NOMO-1 treated with dmso at 0.1 percent for 144 hours (cell line): ENCODE data around the gene ZBTB20.
A peak's percentile ranks its signal among the peaks of the same experiment; 100 is the strongest.
"Not testable (repeated sequence)": the region's sequence is repeated elsewhere in the genome, so short reads cannot be mapped to it uniquely, and the experiment has no call there.

Experiments
- DNase-seq: peaks from one replicate; lab custom pipeline; 2025; ENCODE audit not compliant: unreplicated experiment; lab: John Stamatoyannopoulos, UW

The ZBTB20 gene

GRCh38 chr3:115146418-115147328 lies at the start of gene ZBTB20:
Gene ZBTB20 (minus strand): TSS chr3:115147288.
- DNase-seq = peak; percentile 14

- no peak for DNase-seq
These were observed 47.4 kb upstream of the ZBTB20 start for GRCh38 chr3:115194476-115194875.

DNA sequence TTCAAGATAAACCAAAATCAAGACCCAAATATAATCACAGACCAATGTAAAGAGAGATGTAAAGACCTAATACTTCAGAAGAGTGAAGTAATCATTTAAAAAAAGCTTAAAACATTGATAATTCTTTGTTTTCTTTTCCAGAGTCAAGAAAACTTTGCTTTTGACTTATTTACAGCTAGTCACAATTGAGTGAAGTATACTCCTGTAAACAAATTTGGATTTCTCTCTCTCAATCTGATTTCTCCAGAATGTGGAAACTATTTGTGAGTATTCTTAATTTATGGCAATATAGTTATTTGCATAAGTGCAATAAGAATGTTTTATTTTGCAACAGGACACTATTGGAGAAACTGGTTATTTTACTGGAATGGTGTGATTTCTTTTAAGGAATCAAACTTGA lies 43.7 kb upstream of the ZBTB20 start:
- no peak for DNase-seq

GRCh38 chr3:115187149-115187757 lies 40.2 kb upstream of the ZBTB20 start:
- peak; percentile 11 for DNase-seq

DNA sequence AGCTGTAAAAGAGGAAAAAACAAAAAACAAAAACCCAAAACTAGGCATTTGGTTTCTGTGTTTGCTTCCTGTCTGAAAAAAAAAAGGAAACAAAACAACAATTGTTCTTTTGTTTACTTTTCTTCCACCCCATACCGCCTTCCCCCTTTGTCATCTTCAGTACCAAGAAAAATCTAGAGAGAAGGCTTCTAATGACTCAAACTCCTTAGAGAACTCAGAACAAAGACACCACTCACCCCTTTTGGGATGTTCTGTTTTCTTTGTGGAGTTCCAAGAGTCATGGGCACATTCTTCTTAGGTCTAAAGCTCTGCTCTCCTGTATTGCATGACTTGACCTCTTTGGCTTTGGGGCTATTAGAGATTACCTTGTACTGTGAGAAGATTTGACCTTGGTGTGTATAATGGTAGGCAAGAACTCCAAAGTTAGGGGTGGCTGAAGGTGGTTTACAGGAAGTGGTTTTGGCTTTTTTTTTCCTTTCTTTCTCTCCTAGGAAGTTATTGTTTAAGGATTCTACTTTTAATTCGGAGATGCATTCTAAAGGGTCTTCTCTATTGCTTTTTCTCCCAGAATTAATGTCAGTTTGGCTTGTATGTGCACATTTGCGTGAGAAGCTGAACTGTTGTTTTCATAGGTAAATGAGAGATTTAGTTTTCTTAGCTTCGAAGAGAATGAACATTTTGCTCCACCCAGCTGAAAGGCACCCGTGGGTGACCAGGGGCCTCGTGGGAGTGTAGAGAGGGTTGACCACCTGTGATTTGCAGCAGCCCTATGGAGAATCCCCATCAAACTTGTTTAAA lies 39.5 kb upstream of the ZBTB20 start:
- no peak for DNase-seq

DNA sequence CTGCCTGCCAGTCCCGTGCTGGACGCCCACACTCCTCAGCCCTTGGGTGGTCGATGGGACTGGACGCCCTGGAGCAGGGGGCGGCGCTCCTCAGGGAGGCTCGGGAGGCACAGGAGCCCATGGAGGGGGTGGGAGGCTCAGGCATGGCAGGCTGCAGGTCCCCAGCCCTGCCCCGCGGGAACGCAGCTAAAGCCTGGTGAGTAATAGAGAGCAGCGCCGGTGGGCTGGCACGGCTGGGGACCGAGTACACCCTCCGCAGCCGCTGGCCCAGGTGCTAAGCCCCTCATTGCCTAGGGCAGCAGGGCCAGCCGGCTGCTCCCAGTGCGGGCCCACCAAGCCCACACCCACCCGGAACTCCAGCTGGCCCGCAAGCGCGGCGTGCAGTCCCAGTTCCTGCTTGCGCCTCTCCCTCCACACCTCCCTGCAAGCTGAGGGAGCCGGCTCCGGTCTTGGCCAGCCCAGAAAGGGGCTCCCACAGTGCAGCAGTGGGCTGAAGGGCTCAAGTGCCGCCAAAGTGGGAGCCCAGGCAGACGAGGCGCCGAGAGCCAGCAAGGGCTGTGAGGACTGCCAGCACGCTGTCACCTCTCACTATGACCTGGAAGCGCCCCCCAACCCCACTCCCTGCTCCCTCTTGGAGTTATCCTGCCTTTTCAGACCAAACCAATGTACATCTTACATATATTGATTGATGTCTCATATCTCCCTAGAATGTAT lies 37.9 kb upstream of the ZBTB20 start:
- not testable (repeated sequence) for DNase-seq

DNA sequence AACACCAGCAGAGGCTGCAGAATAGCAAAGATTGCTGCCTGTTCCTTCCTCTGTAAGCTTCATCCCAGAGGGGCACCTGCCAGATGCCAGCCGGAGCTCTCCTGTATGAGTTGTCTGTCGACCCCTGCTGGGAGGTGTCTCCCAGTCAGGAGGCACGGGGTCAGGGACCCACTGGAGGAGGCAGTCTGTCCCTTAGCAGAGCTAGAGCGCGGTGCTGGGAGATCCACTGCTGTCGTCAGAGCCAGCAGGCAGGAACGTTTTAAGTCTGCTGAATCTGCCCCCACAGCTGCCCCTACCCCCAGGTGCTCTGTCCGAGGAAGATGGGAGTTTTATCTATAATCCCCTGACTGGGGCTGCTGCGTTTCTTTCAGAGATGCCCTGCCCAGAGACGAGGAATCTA lies 31.8 kb upstream of the ZBTB20 start:
- DNase-seq = not testable (repeated sequence)

GRCh38 chr3:115169808-115170207 lies 22.7 kb upstream of the ZBTB20 start:
- no peak for DNase-seq

DNA sequence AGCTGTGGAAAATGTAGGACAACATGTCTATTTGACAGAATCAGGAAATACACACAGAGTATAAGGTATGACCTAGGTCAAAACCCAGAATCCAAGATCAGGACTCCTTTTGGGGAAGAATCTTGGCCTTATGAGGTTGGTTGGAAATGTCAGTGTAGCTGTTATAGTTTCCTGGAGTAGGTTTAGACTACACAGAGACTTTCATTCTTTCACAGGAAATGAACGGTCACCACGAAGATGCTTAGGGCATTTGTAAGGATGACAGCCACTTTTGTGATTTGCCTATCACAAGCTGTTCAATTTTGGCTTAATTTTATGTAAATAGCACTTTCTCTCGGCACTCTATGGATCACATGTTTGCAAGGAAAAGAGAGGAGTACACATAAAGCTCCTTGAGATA lies 18.6 kb upstream of the ZBTB20 start:
- no peak for DNase-seq

DNA sequence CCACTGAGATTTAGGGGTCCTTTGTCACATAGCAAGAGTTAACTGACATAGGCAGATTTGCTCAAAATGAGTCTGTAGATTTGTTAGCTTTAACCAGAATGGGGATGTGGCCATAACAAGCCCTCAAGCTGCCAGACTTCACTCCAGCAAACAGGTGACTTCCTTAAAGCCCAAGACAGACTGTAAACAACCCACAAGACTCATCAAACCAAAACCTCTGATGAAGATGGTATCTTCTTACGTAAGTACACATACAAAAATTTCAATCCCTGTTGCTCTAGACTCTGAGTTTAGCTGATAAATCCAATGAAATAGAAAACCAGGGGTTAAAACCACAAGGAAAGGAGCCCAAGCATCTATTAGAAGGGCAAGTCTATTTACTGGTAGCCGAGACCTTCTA lies 18.2 kb upstream of the ZBTB20 start:
- no peak for DNase-seq

DNA sequence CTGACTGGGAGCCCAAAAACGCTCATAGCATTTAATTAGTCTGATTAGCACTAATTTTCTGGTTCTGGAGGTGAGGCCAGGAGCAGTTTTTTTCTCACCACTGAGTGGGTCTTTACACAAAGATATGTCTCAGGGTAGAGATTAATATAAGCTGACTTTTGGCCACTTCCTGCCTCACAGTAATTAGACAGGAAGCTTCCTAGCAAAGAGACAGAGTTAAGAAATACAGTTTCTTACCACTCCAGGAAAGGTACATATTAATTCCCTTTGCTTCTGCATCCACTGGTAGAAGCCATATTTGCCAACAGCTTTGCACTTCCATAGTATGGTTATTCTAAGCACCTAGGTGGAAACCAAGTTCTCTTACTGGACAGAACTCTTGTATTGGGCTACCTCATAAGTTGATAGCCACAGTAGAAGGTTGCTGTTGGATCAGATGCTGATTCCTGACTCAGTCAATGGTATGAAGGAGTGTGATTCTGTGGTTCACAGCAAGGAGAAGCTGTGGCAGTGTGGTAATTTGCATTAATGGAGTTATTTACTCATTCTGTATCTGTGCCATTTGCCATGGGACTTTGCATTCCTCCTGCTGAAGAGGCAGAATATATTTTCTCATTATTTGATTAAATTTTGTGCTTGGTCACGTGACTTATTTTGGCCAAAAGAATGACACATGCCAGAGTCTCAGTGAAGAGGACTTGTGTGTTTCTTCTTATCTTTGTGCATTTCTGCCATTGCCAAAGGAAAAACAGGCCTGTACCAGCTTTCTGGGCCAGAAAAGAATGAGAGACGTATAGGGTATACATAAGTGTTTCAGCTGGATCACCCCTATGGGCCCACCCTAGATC lies 17.5 kb upstream of the ZBTB20 start:
- no peak for DNase-seq

DNA sequence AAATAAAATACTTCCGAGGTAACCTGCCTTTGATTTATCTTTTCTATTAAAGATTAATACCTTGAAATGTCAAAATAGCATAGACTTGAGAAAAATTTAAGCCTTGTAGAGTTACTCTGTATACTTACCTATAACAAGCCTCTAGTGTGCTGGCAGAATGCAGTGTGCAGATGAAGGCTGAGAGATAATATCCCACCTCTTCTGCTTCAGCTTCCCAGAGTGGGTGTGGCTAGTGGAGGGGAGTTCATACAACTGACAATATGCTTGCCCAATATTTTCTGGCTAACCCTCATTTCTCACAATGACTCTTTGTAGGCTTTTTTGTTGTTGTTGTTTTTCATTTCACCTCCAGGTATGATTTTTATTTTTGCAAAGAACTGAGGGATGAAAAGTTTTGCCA lies 15.7 kb upstream of the ZBTB20 start:
- DNase-seq = no peak

DNA sequence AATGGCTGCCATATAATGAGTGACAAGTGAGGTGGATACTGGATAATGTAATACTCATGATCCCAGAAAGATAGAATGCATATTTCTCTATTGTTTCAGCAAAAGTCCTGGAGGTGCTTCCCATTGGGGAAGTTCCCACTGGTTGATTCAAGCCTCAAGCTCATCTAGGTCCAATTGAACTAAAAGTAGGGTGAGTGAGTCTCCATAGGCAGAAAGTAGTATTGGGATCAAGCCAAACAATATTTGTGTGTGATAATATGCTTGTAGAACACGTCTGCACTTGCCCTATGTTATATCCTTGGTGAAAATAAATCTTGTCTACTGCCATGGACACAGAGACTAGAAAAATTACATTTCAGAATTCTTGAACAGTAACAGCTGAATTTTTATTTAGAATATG lies 14.8 kb upstream of the ZBTB20 start:
- DNase-seq = no peak

DNA sequence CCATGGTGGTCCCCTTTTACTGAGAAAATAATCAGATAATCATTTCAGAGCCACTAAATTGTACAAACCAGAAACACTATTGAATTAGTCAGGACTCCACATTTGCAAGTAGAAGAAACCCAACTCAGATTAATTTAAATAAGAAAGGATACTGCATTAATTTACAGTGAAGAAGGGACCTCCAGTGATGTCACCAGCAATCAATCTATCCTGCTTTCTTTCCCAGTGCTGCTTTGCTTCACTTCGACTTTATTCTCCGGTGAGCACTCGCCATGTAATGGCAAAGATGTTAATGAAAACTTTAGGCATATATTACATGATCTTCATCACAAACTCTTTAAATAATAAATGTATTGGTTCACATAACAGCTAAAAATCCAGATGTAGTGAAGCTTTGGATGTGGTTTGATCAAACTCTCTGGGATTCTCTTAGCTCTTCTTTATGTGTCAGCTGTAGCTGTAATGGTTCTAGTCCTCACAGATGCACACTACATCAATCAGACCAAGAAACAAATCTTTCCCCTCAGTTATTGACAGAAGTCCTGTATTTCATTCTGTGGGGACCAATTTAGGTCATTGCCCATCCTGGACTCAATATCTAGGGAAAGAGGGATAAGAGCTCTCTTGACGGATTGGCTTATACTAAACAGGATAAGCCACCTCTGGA lies 14.2 kb upstream of the ZBTB20 start:
- DNase-seq = no peak

DNA sequence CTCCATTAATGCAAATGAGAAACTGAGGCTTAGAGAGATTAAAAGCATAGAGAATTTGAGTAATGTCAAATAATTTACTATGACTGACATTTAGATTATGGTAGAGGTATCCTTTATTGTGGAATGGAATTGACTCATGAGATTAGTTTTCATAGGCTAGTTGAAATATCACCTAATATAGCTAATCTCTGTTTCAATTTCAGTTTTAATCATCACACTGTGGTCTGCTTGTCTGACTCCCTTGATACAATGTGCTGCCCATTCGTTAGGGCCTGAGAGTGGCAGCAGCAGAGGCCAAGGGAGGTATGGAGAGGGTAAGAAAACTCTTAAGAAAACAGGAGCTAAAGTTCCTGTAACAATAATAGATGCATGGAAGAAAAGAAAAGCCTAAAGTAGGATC lies 13.2 kb upstream of the ZBTB20 start:
- no peak for DNase-seq

GRCh38 chr3:115156046-115156654 lies 9.1 kb upstream of the ZBTB20 start:
- no peak for DNase-seq

GRCh38 chr3:115154611-115155010 lies 7.5 kb upstream of the ZBTB20 start:
- no peak for DNase-seq

- DNase-seq = no peak
These were observed 4.8 kb upstream of the ZBTB20 start for GRCh38 chr3:115151921-115152320.

DNA sequence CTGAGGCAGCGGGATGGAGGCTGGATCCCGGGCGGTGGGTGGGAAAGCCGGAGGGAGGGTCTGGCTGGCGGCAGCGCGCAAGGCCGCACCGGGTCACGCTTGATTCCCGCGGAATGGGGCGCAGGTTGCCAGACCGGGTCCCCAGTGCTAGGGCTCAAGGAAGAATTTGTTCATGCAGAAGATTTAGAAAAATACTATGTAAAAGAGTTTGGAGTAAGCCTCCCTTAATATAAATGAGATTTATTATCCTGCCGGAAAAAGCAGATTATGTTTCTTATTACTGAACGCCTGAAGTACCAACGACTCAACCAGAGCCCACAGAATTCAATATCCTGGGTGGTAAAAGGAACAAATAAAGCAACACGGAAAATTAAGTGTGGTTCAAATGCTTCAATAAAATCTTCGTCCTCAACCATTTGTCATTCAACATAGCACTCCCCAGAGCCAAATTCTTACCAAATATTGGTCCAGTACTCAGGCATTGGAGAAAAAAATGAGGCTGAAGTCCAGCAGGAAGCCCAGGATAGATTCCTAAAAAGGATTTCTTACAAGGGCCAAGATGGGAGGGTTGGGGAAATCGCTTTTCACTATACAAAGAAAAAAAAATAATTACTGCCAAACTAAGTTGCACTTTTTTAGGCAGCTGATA lies 1.2 kb upstream of the ZBTB20 start:
- DNase-seq = no peak
